OCI-LY3 (cell line): ENCODE results near the gene FTCD.

Source experiments
- EZH2phosphoT487 ChIP-seq: fragments of 200-600 bp; shearing (Covaris generic); IDR thresholded peaks from 2 replicates; pipeline ENCODE4 v1.6.1; 2018; ENCODE audit warnings: antibody characterized with exemption, mixed run types, low read depth
- TF ChIP-seq, protein P1 (sequence below): fragments of 200-600, 300-600 bp; sonication (generic); IDR thresholded peaks from 2 replicates; pipeline ENCODE4 v1.5.1; 2014; ENCODE audit warnings: antibody characterized with exemption, low read length, low read depth

- TF ChIP-seq, protein P1, sequence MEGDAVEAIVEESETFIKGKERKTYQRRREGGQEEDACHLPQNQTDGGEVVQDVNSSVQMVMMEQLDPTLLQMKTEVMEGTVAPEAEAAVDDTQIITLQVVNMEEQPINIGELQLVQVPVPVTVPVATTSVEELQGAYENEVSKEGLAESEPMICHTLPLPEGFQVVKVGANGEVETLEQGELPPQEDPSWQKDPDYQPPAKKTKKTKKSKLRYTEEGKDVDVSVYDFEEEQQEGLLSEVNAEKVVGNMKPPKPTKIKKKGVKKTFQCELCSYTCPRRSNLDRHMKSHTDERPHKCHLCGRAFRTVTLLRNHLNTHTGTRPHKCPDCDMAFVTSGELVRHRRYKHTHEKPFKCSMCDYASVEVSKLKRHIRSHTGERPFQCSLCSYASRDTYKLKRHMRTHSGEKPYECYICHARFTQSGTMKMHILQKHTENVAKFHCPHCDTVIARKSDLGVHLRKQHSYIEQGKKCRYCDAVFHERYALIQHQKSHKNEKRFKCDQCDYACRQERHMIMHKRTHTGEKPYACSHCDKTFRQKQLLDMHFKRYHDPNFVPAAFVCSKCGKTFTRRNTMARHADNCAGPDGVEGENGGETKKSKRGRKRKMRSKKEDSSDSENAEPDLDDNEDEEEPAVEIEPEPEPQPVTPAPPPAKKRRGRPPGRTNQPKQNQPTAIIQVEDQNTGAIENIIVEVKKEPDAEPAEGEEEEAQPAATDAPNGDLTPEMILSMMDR, result no peak
- TF ChIP-seq EZH2phosphoT487, result no peak
Measured at GRCh38 chr21:46131588-46131837, 23.9 kb downstream of the FTCD start.
